H1 (cell line): ENCODE results near the gene WDR37. TPM values are rescaled to one million over a fixed set of nuclear protein-coding genes. Genes with fewer than 3 reads are reported as not detected.

Experiments
- EGR1 ChIP-seq: IDR thresholded peaks from 2 replicates; pipeline ENCODE4 v1.6.1; 2011; ENCODE audit warnings: low read depth, low read length, borderline replicate concordance
- KDM4A ChIP-seq: IDR thresholded peaks from one replicate; pipeline ENCODE4 v1.7.1; 2012; ENCODE audit warnings: low read depth, mild to moderate bottlenecking, moderate library complexity, low read length, inconsistent platforms; ENCODE audit not compliant: severe bottlenecking
- KDM5A ChIP-seq: fragments of 200-600 bp; IDR thresholded peaks from 2 replicates; pipeline ENCODE4 v1.7.1; 2012; ENCODE audit warnings: mild to moderate bottlenecking, low read length, inconsistent platforms, mixed read lengths
- TBP ChIP-seq: IDR thresholded peaks from 2 replicates; pipeline ENCODE4 v1.6.1; 2011; ENCODE audit warnings: low read depth, low read length, improper control_type of control experiment
- TCF12 ChIP-seq: IDR thresholded peaks from 2 replicates; pipeline ENCODE4 v1.6.1; 2011; ENCODE audit warnings: low read depth, mild to moderate bottlenecking, low read length
- polyA plus RNA-seq, 7 experiments: library from polyadenylated mRNA; depleted of rRNA in 3 of 7; stranded (reverse) in 5 of 7; unstranded in 2 of 7; fragments of >200 nt in 5 of 7; fragments of 200-250 nt in 2 of 7; gene quantifications; 1 replicate in 5 of 7; 2 replicates in 1 of 7; 4 replicates in 1 of 7; pipeline versions ENCODE4 v1.2.1 to v1.2.3, GENCODE V29; 2011 to 2013; ENCODE audit warnings: missing spikeins in 2 of 7, mixed read lengths in 2 of 7
- total RNA-seq: library from RNA; stranded (reverse); fragmentation: NEBNext Ultra II Directional; extraction: Animal tissue kit (Norgen Biotek cat#: 25700); gene quantifications from 2 replicates; pipeline ENCODE4 v1.2.1, GENCODE V29; 2021
- TF ChIP-seq, protein P1 (sequence below): fragments of 300-600 bp; sonication (generic); IDR thresholded peaks from 2 replicates; pipeline ENCODE4 v1.7.1; 2012; ENCODE audit warnings: low read length, moderate library complexity, mild to moderate bottlenecking, inconsistent platforms; ENCODE audit not compliant: insufficient replicate concordance
- TF ChIP-seq, protein P2 (sequence below), 3 experiments: IDR thresholded peaks; 1 replicate in 2 of 3; 2 replicates in 1 of 3; pipeline versions ENCODE4 v1.5.1 to v1.6.1; 2011; ENCODE audit warnings: low read length in 3 of 3, mild to moderate bottlenecking in 3 of 3, inconsistent platforms in 2 of 3, low read depth in 1 of 3, moderate library complexity in 1 of 3; ENCODE audit not compliant: insufficient read depth in 1 of 3; ENCODE audit errors: control extremely low read depth in 1 of 3

The WDR37 gene
- total and polyA plus RNA-seq, 2 of the 8 experiments (the other 6 are each of a cell fraction or from before 2014, with no cell fraction given), result 9.6 to 12.0 TPM

DNA sequence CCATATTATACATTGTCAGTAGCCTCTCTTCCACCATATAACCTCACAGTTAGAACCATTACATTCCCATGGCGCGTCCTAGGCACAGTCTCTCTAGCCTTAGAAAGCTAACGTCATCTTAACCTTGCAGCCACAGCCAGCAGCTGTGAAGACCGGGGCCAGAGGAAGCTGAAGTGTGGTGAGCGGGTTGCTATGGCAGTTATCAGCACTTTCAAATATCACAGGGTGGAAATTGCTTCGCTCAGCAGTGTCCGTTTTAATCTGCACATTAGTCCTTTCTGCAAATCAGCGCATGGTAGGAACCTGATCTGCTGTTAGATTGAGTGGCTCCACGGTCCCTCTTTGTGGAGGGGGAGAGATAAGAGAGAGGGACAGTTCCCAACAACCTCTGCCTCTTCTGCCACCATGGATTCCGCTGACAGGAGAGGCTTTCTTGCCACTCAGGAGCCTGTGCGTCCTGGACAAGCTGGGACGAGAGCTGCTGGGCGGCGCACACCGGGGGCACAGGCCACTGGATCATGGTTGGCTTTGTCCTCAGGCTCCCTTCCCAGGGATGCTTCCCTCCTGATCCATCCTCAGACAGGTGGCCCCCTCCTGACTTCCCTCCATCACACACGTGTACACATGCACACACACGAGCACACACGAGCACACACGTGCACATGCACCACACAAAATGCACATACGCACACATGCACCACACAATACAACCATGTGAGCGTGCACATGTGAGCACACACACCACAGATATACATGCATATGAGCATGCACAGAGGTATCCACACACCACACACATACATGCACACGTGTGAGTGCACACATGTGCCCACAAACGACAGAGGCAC, 93.8 kb downstream of the WDR37 start (continued):
- TF ChIP-seq, protein P1, sequence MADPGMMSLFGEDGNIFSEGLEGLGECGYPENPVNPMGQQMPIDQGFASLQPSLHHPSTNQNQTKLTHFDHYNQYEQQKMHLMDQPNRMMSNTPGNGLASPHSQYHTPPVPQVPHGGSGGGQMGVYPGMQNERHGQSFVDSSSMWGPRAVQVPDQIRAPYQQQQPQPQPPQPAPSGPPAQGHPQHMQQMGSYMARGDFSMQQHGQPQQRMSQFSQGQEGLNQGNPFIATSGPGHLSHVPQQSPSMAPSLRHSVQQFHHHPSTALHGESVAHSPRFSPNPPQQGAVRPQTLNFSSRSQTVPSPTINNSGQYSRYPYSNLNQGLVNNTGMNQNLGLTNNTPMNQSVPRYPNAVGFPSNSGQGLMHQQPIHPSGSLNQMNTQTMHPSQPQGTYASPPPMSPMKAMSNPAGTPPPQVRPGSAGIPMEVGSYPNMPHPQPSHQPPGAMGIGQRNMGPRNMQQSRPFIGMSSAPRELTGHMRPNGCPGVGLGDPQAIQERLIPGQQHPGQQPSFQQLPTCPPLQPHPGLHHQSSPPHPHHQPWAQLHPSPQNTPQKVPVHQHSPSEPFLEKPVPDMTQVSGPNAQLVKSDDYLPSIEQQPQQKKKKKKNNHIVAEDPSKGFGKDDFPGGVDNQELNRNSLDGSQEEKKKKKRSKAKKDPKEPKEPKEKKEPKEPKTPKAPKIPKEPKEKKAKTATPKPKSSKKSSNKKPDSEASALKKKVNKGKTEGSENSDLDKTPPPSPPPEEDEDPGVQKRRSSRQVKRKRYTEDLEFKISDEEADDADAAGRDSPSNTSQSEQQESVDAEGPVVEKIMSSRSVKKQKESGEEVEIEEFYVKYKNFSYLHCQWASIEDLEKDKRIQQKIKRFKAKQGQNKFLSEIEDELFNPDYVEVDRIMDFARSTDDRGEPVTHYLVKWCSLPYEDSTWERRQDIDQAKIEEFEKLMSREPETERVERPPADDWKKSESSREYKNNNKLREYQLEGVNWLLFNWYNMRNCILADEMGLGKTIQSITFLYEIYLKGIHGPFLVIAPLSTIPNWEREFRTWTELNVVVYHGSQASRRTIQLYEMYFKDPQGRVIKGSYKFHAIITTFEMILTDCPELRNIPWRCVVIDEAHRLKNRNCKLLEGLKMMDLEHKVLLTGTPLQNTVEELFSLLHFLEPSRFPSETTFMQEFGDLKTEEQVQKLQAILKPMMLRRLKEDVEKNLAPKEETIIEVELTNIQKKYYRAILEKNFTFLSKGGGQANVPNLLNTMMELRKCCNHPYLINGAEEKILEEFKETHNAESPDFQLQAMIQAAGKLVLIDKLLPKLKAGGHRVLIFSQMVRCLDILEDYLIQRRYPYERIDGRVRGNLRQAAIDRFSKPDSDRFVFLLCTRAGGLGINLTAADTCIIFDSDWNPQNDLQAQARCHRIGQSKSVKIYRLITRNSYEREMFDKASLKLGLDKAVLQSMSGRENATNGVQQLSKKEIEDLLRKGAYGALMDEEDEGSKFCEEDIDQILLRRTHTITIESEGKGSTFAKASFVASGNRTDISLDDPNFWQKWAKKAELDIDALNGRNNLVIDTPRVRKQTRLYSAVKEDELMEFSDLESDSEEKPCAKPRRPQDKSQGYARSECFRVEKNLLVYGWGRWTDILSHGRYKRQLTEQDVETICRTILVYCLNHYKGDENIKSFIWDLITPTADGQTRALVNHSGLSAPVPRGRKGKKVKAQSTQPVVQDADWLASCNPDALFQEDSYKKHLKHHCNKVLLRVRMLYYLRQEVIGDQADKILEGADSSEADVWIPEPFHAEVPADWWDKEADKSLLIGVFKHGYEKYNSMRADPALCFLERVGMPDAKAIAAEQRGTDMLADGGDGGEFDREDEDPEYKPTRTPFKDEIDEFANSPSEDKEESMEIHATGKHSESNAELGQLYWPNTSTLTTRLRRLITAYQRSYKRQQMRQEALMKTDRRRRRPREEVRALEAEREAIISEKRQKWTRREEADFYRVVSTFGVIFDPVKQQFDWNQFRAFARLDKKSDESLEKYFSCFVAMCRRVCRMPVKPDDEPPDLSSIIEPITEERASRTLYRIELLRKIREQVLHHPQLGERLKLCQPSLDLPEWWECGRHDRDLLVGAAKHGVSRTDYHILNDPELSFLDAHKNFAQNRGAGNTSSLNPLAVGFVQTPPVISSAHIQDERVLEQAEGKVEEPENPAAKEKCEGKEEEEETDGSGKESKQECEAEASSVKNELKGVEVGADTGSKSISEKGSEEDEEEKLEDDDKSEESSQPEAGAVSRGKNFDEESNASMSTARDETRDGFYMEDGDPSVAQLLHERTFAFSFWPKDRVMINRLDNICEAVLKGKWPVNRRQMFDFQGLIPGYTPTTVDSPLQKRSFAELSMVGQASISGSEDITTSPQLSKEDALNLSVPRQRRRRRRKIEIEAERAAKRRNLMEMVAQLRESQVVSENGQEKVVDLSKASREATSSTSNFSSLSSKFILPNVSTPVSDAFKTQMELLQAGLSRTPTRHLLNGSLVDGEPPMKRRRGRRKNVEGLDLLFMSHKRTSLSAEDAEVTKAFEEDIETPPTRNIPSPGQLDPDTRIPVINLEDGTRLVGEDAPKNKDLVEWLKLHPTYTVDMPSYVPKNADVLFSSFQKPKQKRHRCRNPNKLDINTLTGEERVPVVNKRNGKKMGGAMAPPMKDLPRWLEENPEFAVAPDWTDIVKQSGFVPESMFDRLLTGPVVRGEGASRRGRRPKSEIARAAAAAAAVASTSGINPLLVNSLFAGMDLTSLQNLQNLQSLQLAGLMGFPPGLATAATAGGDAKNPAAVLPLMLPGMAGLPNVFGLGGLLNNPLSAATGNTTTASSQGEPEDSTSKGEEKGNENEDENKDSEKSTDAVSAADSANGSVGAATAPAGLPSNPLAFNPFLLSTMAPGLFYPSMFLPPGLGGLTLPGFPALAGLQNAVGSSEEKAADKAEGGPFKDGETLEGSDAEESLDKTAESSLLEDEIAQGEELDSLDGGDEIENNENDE, result no peak
- TF ChIP-seq KDM4A (no peak), TCF12 (no peak), EGR1 (no peak), KDM5A (no peak), TBP (no peak)
- TF ChIP-seq, protein P2, sequence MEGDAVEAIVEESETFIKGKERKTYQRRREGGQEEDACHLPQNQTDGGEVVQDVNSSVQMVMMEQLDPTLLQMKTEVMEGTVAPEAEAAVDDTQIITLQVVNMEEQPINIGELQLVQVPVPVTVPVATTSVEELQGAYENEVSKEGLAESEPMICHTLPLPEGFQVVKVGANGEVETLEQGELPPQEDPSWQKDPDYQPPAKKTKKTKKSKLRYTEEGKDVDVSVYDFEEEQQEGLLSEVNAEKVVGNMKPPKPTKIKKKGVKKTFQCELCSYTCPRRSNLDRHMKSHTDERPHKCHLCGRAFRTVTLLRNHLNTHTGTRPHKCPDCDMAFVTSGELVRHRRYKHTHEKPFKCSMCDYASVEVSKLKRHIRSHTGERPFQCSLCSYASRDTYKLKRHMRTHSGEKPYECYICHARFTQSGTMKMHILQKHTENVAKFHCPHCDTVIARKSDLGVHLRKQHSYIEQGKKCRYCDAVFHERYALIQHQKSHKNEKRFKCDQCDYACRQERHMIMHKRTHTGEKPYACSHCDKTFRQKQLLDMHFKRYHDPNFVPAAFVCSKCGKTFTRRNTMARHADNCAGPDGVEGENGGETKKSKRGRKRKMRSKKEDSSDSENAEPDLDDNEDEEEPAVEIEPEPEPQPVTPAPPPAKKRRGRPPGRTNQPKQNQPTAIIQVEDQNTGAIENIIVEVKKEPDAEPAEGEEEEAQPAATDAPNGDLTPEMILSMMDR (IDR thresholded peaks at IDR 0.05; ENCODE audit: control extremely low read depth in 1 of 3, insufficient read depth in 1 of 3, low read depth in 1 of 3, low read length in 3 of 3), result no peak
